Left ventricle myocardium superior (tissue), 1 donor: ENCODE data around the gene FGF18. TPM values are rescaled to one million over a fixed set of nuclear protein-coding genes. Genes with fewer than 3 reads are reported as not detected.
"Not testable (repeated sequence)": the region's sequence is repeated elsewhere in the genome, so short reads cannot be mapped to it uniquely, and the experiment has no call there.

Experiments
- ATAC-seq: fragments of 200-7000 bp; cut with Tn5 transposase; one replicate; pipeline ENCODE4 v1.9.1; 2020; ENCODE audit warnings: mild to moderate bottlenecking, moderate library complexity
- DNase-seq: peaks from one replicate; pipeline ENCODE4 v3.0.0-alpha.2; 2020
- intact Hi-C: fragments of 100-400 bp; cut with micrococcal nuclease; formaldehyde crosslinking; loops from one replicate; pipeline ENCODE4 v1.11.0; 2022
- total RNA-seq: library from RNA; stranded (reverse); fragmentation: NEBNext Ultra II Directional; extraction: Animal tissue kit (Norgen Biotek cat#: 25700); gene quantifications from one replicate; pipeline ENCODE4 v1.2.1, GENCODE V29; 2021
- donor health status: DM: no; HTN: yes; CAD: no; lungs with severe emphysema.

Gene FGF18
- total RNA-seq, 1 donor from 2014 or later, result 18.5 TPM

DNA sequence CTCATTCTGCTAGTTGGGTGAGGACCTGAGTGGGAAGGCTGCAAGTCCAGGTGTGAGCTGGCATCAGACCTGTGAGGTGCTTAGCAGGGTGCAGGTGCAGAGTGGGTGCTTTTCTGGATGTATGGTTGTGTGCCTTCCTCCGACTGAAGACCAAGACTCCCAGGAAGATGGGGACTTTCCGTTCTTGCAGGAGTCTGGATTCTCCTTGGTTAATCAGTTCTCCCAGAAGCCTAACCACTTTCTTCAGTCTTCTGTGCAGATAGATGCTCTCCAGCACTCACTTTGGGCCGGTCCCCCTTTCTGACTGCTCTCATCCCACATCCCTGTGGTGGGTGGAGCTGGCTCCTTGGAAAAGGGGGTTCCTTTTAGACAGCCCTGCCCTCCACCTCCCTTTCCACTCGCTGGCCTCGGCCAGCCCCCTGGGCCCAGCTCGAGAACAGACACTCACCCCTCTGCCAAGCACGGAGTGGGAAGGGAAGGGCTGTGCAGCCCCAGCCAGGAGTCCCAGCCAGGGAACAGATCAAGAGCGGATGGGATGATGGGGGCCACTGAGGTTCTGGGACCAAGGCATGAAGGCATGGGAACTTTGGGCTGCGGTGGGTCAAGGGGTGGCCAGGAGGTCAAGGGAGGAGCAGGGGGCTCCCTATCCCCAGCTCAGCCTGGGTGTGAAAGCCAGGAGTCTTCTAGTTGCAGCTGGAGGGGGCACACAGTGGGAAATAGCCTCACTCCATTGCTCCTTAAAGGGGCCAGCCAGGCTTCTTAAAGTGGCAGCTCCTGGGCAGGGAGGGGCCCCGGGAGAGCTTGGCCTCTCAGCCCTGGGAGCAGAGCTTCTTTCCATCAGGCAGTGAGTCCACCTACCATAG, 62.4 kb downstream of the FGF18 start:
- intact Hi-C loops, result no loop called here
- ATAC-seq, result peak; percentile 28
- peak; percentile 63 for DNase-seq

DNA sequence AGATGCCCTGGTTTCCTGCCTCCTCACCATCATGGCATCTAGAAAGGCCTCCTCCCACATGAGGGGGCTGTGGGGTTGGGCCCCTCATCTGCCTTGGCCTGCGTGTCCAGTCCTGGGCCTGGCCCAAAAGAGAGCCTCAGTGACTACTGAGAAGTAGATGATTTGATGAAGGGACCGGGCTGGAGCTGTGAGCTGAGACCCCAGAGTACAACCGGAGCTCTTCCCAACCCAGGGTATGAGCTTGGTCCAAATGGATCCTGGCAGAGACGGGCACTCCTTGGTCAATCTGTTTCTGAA, 62.9 kb downstream of the FGF18 start:
- DNase-seq, result no peak
- ATAC-seq, result no peak
- intact Hi-C loops, result no loop called here

DNA sequence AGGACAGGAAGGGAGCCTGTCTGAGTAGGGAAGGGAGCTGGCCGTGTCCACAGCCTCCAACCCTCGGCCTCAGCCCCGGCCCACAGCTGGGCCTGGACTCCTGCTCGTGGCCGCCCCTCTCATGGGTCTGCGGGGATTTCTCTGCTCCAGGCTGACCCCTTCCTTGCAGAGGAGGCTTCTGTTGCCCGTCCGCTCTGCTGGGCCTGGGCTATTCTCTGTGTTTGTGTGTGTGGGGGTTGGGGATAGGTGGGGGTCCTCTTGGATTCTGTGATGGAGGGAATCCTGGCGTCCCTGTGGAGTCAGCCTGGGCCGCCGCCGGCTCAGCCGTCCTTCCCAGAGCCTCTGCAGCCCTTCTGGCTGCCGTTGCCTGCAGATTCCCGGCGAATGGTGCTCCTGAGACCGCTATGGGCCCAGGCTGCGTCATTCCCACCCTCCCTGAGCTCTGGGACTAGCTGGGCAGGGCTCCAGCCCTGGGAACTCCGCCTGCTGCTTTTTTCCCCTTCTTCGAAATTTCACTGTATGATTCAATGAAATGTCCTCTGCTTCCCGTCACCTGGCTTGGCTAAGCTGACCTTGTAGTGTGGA, 64.2 kb downstream of the FGF18 start:
- DNase-seq, result peak; percentile 90
- intact Hi-C loops, result no loop called here

DNA sequence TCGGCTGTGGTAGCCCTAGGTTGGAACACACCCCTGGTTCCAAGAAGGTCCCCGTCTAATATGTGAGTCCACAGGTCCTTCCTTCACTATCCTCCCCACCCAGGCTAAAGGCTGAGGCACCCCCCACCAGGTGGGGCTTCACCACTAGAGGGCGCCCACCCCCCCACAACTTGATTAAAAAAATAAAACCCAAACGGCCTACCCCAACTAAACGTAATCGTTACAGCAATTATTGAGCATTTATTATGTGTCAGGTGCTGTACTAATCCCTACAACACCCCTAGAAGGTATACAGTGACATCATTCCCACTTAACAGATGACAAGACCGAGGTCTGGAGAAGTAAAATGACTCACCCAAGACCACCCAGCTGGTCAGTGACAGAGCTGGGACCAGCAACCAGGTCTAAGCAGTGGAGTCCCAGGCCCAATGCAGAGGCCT, 65.0 kb downstream of the FGF18 start:
- DNase-seq (peak; percentile 53), ATAC-seq (peak; percentile 42)
- intact Hi-C loops, result no loop called here

More for the DNA sequence above, 64.2 kb downstream of the FGF18 start:
- ATAC-seq, result peak; percentile 95

DNA sequence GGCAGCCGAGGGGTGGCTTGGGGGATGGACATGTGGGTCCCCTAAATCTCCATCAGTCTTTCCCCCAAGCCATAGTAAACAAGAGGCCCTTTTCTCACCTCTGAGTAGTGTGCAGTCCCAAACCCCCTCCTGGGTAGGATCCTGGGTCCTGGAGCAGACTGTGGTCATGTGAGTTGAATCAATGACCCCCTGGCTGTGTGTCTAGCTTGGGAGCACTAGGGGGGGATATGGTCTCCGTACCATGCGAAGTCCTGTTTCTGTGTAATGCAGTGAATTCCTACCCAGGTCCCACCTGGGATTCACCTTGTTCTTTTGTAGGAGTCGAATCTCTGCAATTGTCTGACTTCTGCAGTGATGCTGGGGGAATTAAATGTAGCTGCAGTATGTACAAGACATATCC, 66.2 kb downstream of the FGF18 start:
- no peak for ATAC-seq
- DNase-seq, result no peak
- intact Hi-C loops, result no loop called here

DNA sequence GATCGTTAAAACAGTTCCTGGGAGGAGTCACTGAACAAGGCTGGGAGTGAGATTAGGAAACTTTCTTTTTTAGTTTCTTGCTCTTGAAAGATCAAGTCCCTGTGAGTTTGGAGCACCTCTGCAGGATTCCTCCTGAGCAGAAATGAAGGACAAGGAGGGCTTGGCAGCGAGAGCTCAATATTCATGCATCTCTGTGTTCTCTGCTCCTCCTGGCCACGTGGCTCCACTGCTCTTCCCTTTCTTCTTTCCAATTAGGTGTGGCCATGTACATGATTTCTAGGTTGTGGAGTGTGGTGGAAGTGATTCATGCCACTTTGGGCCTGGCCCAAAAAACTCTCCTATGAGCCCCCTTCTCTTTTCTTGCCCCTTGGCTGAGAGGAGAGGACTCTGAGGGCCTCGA, 67.2 kb downstream of the FGF18 start:
- intact Hi-C loops, result no loop called here
- ATAC-seq (no peak), DNase-seq (no peak)

DNA sequence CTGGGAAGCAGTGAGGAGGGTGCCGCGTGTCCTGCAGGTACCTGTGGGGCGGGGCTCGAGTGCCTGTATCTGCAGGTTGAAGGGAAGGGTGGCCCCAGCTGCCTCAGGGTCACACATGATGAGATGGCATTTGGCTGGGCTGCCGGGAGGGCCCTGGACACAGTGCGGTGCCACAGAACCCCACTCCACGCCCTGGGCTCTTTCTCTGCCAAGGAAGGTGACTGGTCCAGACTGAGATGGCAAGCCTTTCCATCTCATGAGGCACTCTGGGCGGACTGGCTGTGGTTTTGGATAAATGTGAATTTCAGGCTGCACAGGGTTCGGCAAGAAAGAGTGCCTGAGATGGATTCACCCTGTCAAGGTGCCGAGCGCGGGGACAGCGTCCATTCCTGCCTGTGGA, 69.4 kb downstream of the FGF18 start:
- intact Hi-C loops, result no loop called here
- ATAC-seq, result no peak
- DNase-seq, result no peak

DNA sequence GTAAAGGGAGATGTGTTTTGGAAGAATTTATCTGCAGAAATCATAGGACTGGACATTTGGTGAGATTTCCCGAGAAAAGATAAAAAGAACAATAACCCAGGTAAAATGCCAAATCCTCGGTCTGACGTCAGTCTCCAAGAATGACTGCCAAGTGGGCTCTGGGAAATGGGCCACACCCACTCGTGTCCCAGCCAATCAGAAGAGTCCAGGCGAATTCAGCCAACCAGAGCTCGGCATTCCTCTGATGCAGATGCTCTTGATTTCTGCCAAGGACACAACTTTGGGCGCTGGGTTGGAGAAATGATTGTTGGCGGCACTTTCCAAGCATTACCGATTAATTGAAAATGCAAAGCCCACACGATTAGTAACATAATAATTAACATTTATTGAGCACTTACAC, 73.3 kb downstream of the FGF18 start:
- intact Hi-C loops, result no loop called here
- DNase-seq (no peak), ATAC-seq (no peak)

DNA sequence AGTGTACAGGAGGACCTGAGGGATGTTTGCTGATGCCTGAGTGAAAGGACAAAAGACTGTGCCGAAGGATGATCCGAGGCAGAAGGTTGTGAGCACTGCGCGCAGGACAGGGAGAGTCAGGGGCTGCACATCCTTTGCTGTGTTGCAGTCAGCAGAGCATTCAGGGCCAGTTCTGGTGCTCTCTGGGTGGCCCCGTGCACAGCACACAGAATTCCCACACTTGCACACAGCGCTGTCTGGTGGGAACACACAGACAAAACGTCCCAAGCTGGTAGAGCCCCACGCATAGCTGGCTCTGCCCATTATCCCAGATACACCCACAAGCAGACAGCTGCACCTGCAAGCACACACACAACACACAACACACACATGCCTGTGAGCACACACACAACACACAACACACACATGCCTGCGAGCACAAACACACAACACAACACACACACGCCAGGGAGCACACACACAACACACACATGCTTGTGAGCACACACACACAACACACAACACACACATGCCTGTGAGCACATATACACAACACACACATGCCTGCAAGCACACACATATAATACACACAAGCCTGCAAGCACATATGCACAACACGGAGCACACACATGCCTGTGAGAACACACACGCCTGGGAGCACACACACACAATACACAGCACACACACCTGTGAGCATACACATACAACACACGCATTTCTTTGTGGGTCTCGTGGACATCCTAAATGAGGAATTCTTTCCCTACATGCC, 74.4 kb downstream of the FGF18 start:
- ATAC-seq, result no peak
- intact Hi-C loops, result no loop called here

DNA sequence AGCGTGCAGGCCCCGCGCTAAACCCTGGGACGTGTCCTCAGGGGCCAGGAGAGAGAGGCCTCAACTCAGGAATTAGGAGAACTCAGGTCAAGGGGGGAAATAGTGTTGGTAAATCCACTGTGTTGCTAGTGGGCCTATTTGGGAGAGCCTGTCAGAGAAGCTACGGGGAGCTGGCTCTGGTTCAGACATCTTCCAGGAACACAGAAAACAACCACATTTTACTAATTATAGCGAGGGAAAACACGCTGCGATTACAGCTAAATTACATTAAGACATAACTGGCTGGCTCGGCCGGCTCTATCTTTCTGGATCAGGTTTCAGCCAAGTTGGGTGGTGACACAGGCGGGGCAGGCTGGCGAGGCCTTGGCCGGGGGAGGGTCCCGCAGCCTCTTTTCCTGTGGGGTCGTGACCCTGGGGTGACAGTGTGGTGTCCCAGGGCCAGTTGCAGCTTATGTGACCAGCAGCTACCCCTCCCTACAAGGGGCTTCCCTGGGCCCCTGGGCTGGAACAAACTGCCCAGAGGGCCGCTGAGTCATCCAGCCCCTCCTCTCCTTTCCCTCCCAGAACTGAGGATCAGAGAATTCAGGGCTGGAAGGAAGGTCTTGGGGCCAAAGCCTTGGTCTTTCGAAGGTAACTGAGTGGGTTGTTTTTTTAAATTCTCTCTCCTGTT, 75.1 kb downstream of the FGF18 start:
- intact Hi-C loops, result no loop called here
- peak; percentile 84 for ATAC-seq

More for the DNA sequence above, 74.4 kb downstream of the FGF18 start:
- DNase-seq, result no peak

DNA sequence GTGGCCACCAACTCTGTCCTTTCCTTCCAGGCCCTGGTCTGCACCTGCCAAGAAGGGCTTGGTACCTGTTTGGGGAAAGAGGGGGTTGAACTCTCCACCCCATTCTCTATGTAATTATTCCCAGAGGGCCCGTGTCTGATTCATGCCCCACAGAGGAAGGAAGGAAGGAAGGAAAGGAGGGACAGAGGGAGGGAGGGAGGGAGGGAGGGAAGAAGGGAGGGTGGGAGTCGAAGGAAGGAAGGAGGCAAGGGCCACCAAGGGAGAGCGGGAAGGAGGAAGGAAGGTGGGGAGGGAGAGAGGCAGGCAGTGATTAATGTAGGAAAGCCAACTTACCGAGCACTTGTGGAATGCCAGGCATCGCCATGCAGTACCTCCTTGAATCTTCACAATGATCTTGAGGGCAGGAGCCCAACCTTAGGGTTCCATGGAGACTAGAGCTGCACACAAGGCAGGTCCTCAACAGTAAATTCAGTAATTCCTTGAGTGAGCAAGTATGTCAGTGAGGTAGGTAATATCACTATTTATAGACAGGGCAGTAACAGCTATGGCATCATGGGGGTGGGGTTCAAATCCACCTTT, 75.8 kb downstream of the FGF18 start:
- DNase-seq, result no peak
- ATAC-seq, result peak; percentile 37
- intact Hi-C loops, result no loop called here

More for the DNA sequence above, 75.1 kb downstream of the FGF18 start:
- peak; percentile 81 for DNase-seq

DNA sequence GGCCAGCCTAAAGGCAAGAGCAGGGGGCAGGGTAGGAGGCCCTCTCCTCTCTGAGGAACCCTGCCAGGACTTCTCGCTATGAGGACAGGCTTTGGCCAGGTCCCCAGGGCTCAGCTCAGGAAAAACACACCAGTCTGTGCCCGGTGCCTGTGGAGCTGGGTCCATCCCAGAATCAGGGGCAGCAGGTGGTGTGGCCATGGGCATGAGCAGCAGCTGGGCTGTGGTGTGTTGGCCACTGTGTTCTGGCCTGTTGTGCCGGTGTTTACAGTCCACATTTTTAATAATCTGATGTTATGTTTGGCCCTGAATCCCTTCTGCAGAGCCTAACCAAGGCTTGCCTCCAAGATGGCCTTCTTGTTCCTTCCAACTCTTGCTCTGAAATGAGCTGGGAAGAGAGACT, 77.0 kb downstream of the FGF18 start:
- ATAC-seq (peak; percentile 62), DNase-seq (peak; percentile 59)
- intact Hi-C loops, result no loop called here

DNA sequence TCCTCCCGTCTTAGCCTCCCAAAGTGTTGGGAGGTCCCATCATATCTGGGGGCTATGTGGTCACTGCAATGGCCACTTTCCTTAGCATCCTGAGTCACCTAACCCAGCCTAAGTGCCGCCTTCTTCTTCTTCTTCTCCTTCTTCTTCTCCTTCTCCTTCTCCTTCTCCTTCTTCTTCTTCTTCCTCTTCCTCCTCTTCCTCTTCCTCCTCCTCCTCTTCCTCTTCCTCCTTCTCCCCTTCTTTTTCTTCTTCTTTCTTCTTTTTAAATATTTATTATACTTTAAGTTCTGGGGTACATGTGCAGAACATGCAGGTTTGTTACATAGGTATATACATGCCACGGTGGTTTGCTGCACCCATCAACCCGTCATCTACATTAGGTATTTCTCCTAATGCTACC, 78.0 kb downstream of the FGF18 start:
- DNase-seq, ATAC-seq, intact Hi-C loops: not testable (repeated sequence)

DNA sequence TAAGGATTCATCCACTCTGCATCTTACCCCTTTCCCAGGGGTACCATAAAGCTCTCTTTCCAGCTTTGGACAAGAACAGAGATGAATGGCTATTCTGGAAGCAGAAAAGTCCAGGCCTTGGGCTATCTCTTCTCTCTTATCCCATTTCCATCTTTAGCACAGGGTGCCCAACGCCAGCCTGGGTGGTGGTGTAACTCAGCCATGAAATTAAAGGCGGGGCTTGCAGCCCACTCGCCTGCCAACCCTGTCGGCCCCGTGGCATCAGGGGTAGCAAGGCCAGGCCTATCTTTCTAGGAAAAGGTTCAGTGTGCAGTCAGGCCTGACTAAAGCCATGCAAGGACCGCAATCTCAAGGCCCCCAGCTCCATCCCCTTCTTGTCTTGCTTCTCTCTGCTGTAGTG, 78.7 kb downstream of the FGF18 start:
- DNase-seq, result no peak
- intact Hi-C loops, result no loop called here
- no peak for ATAC-seq

DNA sequence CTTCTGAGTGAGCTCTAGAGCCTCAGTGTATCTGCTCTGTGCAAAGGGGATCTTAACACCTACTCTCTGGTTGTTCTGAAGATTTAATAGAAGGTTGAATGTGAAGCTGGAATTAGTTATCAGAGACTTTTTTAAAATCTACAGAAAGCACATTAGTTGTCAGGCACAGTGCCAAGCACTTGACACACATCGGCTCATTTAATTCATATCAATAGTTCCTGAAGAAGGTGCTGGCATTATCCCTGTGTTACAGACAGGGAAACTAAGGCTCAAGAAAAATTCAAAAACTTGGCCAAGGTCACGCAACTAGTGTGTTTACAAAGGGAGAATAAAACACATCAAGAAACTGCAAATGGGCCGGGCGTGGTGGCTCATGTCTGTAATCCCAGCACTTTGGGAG, 80.2 kb downstream of the FGF18 start:
- no peak for ATAC-seq
- no peak for DNase-seq
- intact Hi-C loops, result no loop called here

DNA sequence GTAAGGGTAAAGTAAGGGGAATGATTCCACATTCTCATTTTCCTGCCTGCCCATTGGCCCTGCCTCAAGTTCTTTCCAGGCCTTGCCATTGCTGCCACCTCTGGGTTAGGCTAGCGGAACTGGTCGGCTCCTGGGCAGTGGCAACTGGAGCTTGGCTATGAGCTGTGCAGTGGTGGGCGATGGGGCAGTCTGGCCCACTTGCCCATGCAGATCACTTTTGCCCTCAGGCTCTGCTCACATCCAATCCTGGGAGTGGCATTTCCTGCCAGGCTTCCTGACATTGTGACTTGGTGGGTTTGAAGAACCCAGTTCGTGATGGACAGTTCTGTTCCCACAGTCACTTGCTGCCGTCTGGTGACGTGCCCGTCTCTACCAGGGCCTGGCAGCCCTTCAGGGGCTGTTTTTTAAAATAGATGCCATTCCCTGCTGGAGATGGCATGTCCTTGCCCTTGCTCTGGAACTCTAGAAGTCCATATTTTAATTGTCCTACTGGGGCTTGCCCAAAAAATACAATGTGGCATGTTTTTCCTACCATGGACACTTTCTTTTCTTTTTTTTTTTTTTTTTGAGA, 86.1 kb downstream of the FGF18 start:
- intact Hi-C loops, result no loop called here
- ATAC-seq, result peak; percentile 75

DNA sequence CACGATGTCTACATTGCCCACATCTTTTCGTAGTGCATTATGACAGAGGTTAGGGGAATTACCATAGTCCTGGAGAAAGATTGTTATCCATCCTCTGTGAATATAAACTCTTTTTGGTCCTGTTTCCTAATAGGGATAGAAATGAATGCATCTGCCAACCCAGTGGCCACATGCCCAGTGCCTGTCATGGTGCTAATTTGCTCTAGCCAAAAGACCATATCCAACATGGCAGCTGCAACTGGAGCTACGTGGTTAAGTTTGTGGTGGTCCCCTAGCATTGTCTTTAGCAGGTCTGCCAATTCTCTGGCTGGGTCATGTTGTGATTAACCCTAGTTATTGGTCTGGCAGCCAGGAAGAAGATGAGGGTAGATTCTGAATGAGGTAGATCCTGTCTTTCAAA, 87.5 kb downstream of the FGF18 start:
- DNase-seq, result no peak
- intact Hi-C loops, result no loop called here
- no peak for ATAC-seq

More for the DNA sequence above, 86.1 kb downstream of the FGF18 start:
- no peak for DNase-seq
